WTC11 (cell line): ENCODE results near the gene CERT1.

Source experiments
- CTCF ChIP-seq: fragments of 200-600 bp; IDR thresholded peaks from 2 replicates; pipeline ENCODE4 v1.8.0; 2022; ENCODE audit warnings: antibody characterized with exemption
- NFE2L1 ChIP-seq: sonication (generic); formaldehyde crosslinking; IDR thresholded peaks from 2 replicates; pipeline ENCODE4 v1.8.1; 2023; ENCODE audit warnings: missing genetic modification reagents
- USF1 ChIP-seq: sonication (generic); formaldehyde crosslinking; IDR thresholded peaks from 2 replicates; pipeline ENCODE4 v1.8.0; 2022; ENCODE audit warnings: mild to moderate bottlenecking, missing genetic modification reagents
- ZNF396 ChIP-seq: fragments of 250-450 bp; sonication (Bioruptor Pico); IDR thresholded peaks from 2 replicates; pipeline ENCODE4 v1.8.0; 2021; ENCODE audit warnings: mild to moderate bottlenecking, moderate library complexity, borderline replicate concordance

- TF ChIP-seq CTCF (no peak), ZNF396 (CRISPR knock-in tag) (no peak), USF1 (no peak), NFE2L1 (CRISPR knock-in tag) (no peak)
These were observed 156.2 kb downstream of the CERT1 start for GRCh38 chr5:75355236-75355635.
